Thyroid gland (tissue), 4 donors: ENCODE data around the gene EBI3.

ENCODE experiments used
- CTCF ChIP-seq, 6 experiments: fragments of 200-600 bp in 3 of 6; fragments of 450-650 bp in 3 of 6; sonication (generic) in 3 of 6; IDR thresholded peaks; one replicate each; pipeline ENCODE4 v1.5.1; 2016 to 2019; ENCODE audit warnings: antibody characterized with exemption in 6 of 6, mild to moderate bottlenecking in 2 of 6, inconsistent platforms in 1 of 6, moderate library complexity in 1 of 6
- POLR2A ChIP-seq, 2 donors: fragments of 450-650 bp; IDR thresholded peaks; one replicate each; pipeline ENCODE4 v1.6.1; 2017; ENCODE audit warnings: antibody characterized with exemption in 2 of 2, mild to moderate bottlenecking in 2 of 2, moderate library complexity in 1 of 2

- TF ChIP-seq CTCF (IDR thresholded peaks at IDR 0.05), result no peak
- TF ChIP-seq POLR2A (IDR thresholded peaks at IDR 0.05), result no peak
Observed at GRCh38 chr19:4210166-4210731, 19.1 kb upstream of the EBI3 start.
